Left renal pelvis (tissue), 4 donors: ENCODE measurements around the gene SLC26A1. TPM values are rescaled to one million over a fixed set of nuclear protein-coding genes. Genes with fewer than 3 reads are reported as not detected.
"Not testable (repeated sequence)": the region's sequence is repeated elsewhere in the genome, so short reads cannot be mapped to it uniquely, and the experiment has no call there.

Source experiments
- DNase-seq, 4 donors: peaks; one replicate each; pipeline ENCODE4 v3.0.0-alpha.2; 2013; ENCODE audit warnings: low read depth in 4 of 4, low spot score in 3 of 4
- polyA plus RNA-seq, 4 donors: library from polyadenylated mRNA; unstranded; fragments of 120-200 nt; gene quantifications; one replicate each; pipeline ENCODE4 v1.2.1, GENCODE V29; 2013; ENCODE audit not compliant: insufficient read length in 4 of 4

Gene SLC26A1
- polyA plus RNA-seq, 4 donors = 2.0 to 14.9 (median 7.6) TPM

GRCh38 chr4:986879-987623 is 6.2 kb downstream of the SLC26A1 start, which contains the start of gene IDUA:
Gene IDUA, plus strand, starts transcription at chr4:987044. Its CDS starts 41 bp downstream, at chr4:987085.
- no peak for DNase-seq

- DNase-seq = no peak
These were observed 6.8 kb downstream of the SLC26A1 start for GRCh38 chr4:986428-986878.

- DNase-seq = no peak
These were observed 7.9 kb downstream of the SLC26A1 start for GRCh38 chr4:985123-985830.

GRCh38 chr4:984336-985054 is 8.7 kb downstream of the SLC26A1 start:
- no peak for DNase-seq

GRCh38 chr4:982814-983213 is 10.4 kb downstream of the SLC26A1 start:
- no peak for DNase-seq

- DNase-seq = no peak
These were observed 10.9 kb downstream of the SLC26A1 start for GRCh38 chr4:982291-982690.

- no peak for DNase-seq
These were observed 14.1 kb downstream of the SLC26A1 start for GRCh38 chr4:978957-979701.

- not testable (repeated sequence) for DNase-seq
These were observed 17.2 kb downstream of the SLC26A1 start for GRCh38 chr4:976016-976415.

GRCh38 chr4:974668-975067 is 18.5 kb downstream of the SLC26A1 start:
- DNase-seq = no peak

GRCh38 chr4:973431-974397 is 19.5 kb downstream of the SLC26A1 start, which contains the start of gene DGKQ:
Gene DGKQ, minus strand, starts transcription at chr4:973569. Its CDS starts 87 bp downstream, at chr4:973482.
- no peak for DNase-seq

GRCh38 chr4:972651-973424 is 20.4 kb downstream of the SLC26A1 start:
- no peak for DNase-seq

- DNase-seq = no peak
These were observed 21.3 kb downstream of the SLC26A1 start for GRCh38 chr4:971666-972500.

- no peak for DNase-seq
These were observed 22.2 kb downstream of the SLC26A1 start for GRCh38 chr4:970854-971520.

GRCh38 chr4:970046-970745 is 23.0 kb downstream of the SLC26A1 start:
- DNase-seq = no peak

GRCh38 chr4:968621-969394 is 24.4 kb downstream of the SLC26A1 start:
- no peak for DNase-seq

- no peak for DNase-seq
These were observed 25.0 kb downstream of the SLC26A1 start for GRCh38 chr4:968221-968620.
